ENCODE data around the gene PIGM. TPM values are rescaled to one million over a fixed set of nuclear protein-coding genes. Genes with fewer than 3 reads are reported as not detected.

Gene PIGM
- 6.3 and 6.4 TPM in 2 replicates for total RNA-seq (2014; rRNA removed; shearing (Covaris generic))
- polyA plus RNA-seq (2015; cell fraction: cytosol; rRNA removed) = 4.9 and 5.1 TPM in 2 replicates
- 11.1 and 13.3 TPM in 2 replicates for polyA plus RNA-seq (2015; cell fraction: nucleus; rRNA removed)

DNA sequence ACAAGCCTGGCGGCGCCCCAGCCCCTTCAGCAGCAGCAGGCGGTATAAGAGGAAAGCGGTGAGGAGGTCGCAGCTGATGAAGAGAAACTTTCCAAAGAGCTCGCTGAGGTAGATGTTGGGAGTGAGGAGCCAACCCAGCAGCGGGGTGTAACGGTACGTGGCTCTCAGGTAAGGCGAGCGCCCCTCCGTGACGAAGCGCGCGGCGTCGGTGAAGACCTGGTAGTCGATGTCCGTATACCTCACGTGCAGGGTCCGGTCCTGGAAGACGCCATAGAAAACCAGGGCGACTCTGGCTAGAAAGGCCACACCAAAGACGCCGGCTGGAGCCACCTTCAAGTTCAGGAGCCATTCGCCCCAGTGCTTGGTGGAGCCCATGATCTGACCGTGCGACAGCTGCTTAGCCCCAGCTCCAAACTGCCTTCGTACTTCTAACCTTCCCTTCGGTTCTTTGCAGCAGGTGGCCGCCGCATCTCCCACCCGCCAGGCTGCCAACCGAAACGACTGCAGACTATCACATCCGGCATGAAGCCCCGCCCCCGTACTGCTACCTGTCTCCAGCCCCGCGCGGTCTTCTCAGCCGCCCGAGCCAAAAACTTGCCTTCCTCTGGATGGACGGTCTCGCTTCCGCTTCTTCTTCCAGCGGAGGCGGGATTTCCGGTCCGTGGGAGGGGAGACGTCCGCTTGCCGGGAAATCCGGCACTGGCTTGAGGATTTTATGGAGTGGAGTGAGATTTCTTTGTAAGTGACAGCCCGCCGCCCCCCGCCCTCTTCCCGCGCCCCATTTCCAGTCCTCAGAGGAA, at the start of gene PIGM:
Gene PIGM, minus strand, starts transcription at position 626 of the 800 bp plus-strand sequence. Its CDS starts 251 bp downstream, at position 375.
- in situ Hi-C loops (cut with HindIII; ENCODE audit: low pct_unique_long_range_greater_than_20kb, low sequenced_read_pairs) = no loop called here

DNA sequence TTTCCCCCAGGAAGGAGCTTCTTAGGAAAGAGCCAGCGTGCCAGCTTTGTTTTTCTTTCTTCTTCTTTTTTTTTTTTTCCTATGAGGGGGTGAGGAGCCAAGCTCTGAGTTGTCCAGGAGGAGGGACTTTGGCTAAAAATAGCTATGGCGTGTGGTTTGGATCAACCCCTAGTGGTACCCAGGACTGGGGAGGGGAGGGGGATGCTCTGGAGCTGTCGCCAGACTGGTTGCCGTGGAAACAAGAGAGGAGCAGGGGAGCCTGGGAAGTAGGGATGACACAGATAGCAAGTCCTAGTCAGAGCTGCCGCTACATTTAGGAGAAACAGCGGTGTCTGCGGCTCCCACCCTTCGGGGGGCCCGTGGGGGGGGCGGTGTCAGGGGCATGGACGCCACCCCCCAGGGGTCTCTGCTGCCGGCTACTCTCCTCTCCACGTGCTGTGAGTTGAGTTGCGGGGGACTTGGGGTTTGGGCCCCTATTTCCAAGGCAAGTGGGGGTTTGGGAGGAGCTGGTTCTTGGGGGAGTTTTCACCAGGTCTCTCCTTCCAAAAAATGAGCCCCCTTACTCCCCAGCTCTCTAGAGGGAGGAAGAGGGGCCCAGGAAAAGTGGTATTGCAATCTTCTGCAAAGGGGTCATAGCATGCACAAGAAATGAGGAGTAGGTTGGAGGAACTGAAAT, 49.6 kb upstream of the PIGM start, which contains the start of gene KCNJ9:
Gene KCNJ9, plus strand, starts transcription at position 278 of the 676 bp plus-strand sequence. CDS start 2,493 bp downstream, outside the sequence.
- in situ Hi-C loops (cut with HindIII; ENCODE audit: low pct_unique_long_range_greater_than_20kb, low sequenced_read_pairs) = no loop called here
- no peak for DNase-seq (ENCODE audit: low read depth, low spot score)

More for the DNA sequence above, at the start of gene PIGM:
- DNase-seq (ENCODE audit: low read depth, low spot score) = peak; percentile 92

DNA sequence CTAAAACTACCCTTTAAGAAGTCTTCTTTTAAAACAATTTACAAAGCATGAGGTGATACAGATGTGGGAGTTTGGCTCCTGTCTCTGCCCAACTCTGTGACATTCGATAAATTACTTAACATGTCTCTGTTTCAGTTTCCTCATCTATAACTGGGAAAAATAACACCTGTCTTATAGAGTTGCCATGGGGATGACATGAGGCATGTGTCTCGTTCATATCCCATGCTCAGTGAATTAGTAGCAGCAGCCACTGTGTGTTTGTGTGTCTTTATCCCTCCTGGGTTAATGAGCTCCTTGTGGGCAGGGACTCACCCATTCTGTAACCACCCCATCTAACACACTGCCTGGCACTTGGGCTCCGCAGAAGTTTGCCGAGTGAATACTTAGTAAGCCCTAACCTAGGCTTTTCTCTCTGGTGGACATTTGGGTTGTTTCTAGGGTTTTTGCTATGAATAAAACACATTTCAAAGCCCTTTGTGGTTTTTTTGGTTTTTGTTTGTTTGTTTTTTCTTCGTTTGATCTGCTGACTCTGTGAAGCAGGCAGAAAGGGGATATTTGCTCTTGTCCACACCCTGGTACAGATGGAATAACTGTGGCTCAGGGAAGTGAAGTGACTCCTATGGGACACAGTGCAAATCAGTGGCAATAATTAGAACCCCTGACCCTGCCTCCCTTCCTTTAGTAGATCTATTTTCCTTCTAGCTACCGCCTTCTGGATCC, 48.8 kb upstream of the PIGM start:
- DNase-seq (ENCODE audit: low read depth, low spot score) = no peak
- in situ Hi-C loops (cut with HindIII; ENCODE audit: low pct_unique_long_range_greater_than_20kb, low sequenced_read_pairs) = no loop called here

DNA sequence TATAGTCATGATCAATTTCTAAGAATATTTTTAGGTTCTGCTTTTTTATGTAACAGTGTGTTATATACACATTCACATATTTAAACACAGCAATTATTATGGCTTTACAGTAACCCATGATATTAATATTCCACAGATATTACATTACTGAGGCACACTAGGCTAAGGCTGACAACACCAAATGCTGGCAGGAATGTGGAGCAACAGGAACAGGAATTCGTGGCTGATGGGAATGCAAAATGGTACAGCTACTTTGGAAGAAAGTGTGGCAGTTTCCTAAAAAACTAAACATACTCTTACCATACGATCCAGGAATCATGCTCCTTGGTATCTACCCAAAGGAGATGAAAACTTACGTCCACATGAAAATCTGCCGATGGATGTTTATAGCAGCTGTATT, 47.7 kb upstream of the PIGM start:
- in situ Hi-C loops (cut with HindIII; ENCODE audit: low pct_unique_long_range_greater_than_20kb, low sequenced_read_pairs) = no loop called here
- DNase-seq (ENCODE audit: low read depth, low spot score) = no peak

DNA sequence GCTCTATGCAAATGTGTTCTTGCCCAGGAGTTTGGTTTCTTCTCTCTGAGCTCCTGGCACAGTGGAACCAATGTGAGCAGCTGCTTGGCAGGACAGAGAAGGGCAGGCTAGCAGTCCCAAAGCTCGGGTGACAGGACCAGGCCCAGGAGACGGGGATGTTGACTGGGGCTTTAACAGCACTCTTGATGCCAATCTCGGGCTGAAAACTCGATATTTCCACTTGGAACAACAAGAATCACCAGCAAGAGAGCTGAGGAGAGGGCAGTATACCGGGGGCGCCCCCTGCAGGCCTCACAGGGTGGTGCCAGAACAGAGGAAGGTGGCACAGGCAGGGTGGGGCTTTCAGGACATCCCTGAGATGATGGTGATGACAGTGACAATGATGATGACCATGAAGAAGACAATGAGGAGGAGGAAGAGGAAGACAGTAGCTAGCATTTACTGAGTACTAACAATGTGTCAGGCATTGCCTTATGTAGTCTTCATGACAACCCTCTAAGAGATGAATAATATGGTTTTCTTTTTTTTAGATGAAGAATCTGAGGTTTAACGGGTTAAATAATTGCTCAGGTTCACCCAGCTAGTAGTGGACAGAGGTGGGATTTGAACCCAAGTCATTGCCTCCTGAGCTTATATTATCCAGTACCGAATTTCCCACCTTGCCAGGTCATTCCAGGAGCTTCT, 46.9 kb upstream of the PIGM start:
- peak; percentile 68 for DNase-seq (ENCODE audit: low read depth, low spot score)
- in situ Hi-C loops (cut with HindIII; ENCODE audit: low pct_unique_long_range_greater_than_20kb, low sequenced_read_pairs) = no loop called here

DNA sequence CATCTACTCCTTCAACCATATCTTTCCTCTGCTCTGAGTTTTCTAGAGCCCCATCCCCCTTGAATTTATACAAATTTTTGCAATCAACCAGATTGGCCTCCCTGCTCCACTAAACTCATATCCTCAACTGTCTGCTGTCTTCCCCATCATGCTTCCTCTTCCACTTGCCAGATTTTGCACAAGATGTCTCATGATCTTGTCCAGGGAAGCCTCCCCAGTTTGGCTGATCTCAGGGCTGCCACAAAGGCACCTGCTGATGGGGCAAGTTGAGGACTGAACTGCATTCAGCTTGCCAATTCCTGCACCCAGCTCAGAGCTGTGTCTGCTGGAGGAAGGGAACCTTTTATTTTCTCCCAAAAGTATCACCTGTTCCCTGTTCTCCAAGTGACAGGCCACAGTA, 45.7 kb upstream of the PIGM start:
- no peak for DNase-seq (ENCODE audit: low read depth, low spot score)
- in situ Hi-C loops (cut with HindIII; ENCODE audit: low pct_unique_long_range_greater_than_20kb, low sequenced_read_pairs) = no loop called here

DNA sequence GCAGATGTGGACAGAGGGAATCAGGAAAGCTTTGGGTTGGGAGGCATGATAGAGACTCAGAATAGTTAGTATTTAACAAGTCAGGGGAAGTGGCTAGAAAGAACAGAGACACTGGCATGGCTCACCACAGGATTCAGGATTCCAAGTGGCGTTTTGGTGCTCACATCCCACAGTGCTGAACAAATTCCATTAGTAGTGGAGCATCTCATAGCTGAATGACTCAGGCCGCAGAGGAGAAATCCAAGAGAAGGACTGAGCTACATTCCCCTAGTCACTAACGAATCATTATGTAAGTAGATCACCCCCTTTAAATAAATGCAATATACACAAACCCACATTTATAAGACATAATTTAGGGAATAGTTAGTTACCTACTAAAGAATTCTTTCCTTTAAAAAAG, 44.5 kb upstream of the PIGM start:
- in situ Hi-C loops (cut with HindIII; ENCODE audit: low pct_unique_long_range_greater_than_20kb, low sequenced_read_pairs) = no loop called here
- no peak for DNase-seq (ENCODE audit: low read depth, low spot score)

DNA sequence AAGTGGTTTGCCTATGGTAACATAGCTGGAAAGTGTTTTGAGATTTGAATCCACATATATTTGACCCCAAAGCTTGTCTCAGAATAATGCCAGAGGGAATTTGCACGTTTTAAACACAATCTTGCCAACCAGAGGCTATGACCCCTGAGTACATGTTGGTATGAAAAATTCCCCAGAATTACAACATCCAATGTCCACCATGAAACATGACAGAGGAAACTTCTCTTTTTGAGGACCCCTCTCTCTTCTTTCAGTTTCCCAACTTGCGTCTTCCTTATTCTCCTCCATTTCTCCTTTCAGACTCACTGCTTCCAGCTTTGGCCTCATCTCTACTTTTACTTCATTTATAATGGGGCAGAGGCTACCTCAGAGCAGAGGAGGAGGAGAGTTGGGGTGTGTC, 44.0 kb upstream of the PIGM start:
- DNase-seq (ENCODE audit: low read depth, low spot score) = no peak
- in situ Hi-C loops (cut with HindIII; ENCODE audit: low pct_unique_long_range_greater_than_20kb, low sequenced_read_pairs) = no loop called here

DNA sequence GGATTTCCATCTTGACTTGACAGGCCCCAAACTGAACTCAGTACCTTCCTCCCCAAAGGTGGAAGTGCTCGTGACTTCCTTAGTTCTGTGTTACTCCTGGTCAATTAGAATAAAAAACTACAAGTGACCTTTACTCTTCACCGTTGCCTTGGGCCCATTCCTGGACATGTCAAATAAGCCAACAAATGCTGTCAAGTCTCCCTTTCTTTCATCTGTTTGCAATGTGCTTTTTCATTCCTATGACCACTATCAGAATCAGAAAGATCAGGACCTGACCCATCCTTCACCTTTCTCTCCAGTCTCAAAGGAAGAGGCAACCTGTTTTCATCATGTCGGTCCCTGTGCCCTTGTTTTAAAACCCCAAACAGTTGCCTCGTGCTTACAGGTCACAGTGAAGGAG, 43.1 kb upstream of the PIGM start:
- DNase-seq (ENCODE audit: low read depth, low spot score) = no peak
- in situ Hi-C loops (cut with HindIII; ENCODE audit: low pct_unique_long_range_greater_than_20kb, low sequenced_read_pairs) = no loop called here

DNA sequence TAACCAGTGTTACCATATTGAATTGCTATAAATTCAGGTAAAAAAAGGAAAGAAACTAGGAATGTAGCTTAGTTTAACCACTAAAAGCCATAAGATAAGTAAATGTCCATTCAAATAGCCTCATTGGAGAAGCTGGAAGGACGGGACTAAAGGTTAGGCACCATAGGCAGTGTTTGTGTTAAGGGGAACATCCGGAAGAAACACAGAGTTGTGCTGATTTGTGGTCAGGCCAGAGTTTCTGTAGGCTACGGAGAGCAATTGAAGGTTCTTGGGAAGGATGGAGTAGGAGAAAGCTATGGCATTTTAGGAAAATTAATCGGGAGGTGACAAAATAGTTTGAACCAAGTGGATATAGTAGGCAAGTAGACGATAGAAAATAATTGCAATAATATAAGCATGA, 39.5 kb upstream of the PIGM start:
- in situ Hi-C loops (cut with HindIII; ENCODE audit: low pct_unique_long_range_greater_than_20kb, low sequenced_read_pairs) = no loop called here

DNA sequence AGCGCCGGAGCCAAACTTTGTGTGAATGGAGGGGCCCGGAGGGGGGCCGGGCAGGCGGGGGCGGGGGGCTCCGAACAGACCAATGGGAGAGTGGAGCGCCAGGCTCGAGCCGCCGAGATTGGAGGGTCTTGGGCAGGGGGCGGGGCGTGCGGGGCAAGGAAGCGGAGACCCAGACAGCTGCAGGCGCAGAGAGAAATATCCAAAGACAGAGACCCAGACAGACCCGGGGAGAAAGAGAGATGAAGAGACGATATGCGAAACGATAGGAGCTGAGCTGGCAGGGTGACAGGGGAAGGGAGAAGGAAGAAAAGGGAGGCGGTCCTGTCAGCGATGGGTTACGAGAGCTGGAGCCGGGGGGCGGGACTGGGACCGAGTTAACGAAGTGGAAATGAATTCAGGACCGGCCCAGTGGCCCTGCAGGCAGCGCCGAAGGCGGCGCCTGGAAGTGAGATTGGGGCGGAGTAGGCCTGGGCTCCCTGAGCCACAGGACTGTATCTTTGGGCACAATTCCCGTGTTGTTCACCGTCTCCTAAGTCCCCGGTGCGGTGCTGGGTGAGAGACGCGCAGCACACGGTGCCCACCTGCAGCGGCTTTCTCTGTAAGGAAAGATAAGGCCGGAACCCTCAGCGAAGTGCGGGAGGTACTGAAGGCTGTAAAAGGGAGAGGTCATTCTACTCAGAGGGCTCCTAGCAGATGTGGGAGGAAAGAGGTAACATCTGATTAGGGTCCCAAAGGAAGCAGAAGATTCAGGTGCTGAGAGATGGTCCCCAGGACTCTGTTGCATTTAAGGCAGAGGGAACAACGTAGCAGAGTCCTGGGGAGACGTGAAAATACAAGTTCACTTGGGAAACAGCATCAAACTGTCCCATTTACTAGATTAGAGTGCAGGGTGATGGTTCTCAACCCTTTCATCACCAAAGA, 38.7 kb upstream of the PIGM start:
- in situ Hi-C loops (cut with HindIII; ENCODE audit: low pct_unique_long_range_greater_than_20kb, low sequenced_read_pairs) = no loop called here
- DNase-seq (ENCODE audit: low read depth, low spot score) = peak; percentile 74

More for the DNA sequence above, 39.5 kb upstream of the PIGM start:
- DNase-seq (ENCODE audit: low read depth, low spot score) = no peak

DNA sequence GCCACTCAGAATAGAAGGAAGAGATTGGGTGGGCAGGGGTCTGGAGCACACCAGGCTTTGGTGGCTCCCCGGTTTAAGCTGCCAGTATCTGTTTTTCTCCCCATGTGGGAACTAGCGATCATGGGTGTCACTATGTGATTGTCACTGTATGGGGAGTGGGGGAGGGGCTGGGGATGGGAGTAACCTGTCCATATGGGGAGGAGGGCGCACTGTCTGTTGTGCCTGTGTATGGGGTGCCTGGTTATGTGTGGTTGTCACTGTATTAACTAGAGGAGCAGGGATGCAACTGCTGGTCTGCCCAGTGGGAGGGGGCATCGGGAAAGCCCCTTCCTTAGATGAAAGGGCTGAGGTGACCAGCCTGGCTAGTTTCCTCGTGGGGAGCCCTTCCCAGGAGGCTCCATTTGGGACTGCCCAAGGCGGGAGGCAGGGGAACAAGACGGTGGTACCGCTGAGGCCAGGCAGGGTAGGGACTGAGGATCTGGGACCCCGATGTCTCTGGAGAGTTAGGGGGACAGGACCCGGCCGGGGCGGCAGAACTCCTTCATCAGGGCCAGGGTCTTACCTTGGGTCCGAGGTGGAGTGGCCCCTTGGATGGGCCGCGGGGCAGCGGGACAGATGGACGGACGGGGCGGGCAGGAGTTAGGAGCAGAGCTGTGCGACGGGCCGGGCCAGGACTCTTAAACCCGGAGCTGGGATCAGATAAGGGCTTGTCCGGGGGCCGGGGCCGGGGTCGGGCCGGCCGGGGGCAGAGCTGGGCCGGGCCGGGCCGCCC, 37.9 kb upstream of the PIGM start, which contains the start of gene KCNJ10:
Gene KCNJ10, minus strand, starts transcription at position 701 of the 772 bp plus-strand sequence. CDS start 27,628 bp downstream, outside the sequence.
- in situ Hi-C loops (cut with HindIII; ENCODE audit: low pct_unique_long_range_greater_than_20kb, low sequenced_read_pairs) = no loop called here
- no peak for DNase-seq (ENCODE audit: low read depth, low spot score)

DNA sequence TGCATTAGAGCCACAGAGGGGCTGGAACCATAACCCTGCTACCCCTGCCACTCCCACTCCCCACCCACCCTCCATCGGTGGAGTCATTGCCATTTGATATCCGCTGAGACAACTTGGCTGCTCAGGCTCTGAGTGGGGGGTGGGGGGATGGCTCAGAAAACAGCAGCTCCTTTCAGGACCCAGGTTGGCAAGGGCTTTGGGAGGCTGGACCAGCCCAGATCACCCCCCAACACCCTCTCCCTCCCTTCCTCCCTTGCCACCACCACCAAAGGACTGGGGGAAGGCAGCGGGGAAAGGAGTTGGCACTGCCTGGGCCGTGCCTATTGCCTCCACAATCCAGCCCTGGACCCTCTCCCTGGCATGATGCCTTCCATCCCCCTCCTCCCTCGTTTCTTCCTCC, 36.4 kb upstream of the PIGM start:
- in situ Hi-C loops (cut with HindIII; ENCODE audit: low pct_unique_long_range_greater_than_20kb, low sequenced_read_pairs) = no loop called here
- DNase-seq (ENCODE audit: low read depth, low spot score) = no peak

DNA sequence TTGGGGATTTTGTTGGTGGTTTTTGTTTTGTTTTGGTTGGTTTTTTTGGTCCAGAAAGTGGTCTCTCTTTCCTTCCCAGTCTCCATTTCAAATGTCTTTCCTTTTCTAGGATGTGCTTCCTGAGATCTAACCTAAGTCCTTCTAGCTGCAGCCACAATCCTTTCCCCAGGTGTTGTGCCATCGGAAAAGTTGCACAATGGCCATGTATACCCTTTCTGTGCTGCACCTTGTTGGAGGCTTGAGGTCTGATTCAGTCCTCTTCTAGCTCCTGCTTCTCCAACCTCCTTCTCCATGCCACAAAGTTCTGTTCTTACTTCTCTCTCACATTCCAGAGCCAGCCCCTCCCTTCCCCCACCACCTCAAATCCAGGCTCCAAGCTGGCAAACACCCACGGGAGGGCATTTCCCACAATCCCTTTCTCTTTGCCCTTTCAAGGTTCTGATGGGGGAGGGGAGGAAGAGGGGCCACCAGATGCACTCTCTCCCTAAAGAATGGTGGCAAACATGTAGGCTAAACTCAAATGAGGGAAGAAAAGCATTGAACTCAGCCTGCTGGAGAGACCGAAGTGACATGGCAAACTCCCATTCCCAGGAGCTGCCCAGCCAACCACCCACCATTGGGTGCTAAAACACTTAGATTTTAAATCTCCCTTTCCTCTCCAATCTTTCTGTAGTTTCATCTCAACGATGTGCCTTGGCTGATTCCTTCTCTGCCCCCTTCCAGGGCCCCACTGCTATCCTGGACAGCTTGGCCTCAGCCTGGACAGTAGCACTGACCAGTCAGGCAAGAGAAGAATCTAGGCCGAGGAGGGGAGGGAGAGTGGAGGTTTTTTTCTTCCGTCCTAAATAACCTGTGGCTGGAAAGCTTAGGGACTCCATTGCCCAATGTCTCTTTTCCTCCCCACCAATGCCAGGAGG, 35.3 kb upstream of the PIGM start:
- in situ Hi-C loops (cut with HindIII; ENCODE audit: low pct_unique_long_range_greater_than_20kb, low sequenced_read_pairs) = no loop called here
- DNase-seq (ENCODE audit: low read depth, low spot score) = no peak

DNA sequence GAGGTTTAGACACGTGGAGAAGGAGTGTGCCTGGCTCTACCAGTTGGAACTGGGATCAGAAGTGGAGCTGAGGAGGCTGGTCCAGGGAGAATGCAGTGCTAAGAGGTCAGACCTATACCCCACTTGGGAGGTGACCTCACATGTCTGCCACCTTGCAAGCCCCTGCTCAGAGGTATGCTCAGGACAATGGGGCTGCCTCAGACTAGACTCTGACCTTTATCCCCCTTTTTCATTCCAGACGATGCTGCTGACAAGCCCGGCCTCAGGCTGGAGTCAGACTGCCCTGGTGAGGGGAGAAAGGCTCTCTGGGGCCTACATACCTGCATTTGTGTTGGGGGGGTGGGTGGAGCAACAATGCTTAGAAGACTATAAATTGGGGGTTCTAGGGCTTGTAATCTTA, 33.0 kb upstream of the PIGM start:
- DNase-seq (ENCODE audit: low read depth, low spot score) = no peak
- in situ Hi-C loops (cut with HindIII; ENCODE audit: low pct_unique_long_range_greater_than_20kb, low sequenced_read_pairs) = no loop called here
